GM12892 (cell line): ENCODE measurements around the gene TNS3.

ENCODE experiments used
- DNase-seq: peaks from one replicate; pipeline ENCODE4 v3.0.0; 2011; ENCODE audit not compliant: insufficient read length
- FAIRE-seq: peaks from 2 replicates; lab custom pipeline; 2011; peaks lifted over from hg19 to GRCh38; lab: Jason Lieb, UNC
- POLR2A ChIP-seq: IDR thresholded peaks from 2 replicates; pipeline ENCODE4 v1.6.1; 2011; ENCODE audit warnings: low read depth, low read length, control low read depth
- POLR2AphosphoS5 ChIP-seq: IDR thresholded peaks from 2 replicates; pipeline ENCODE4 v1.6.1; 2011; ENCODE audit warnings: low read depth, low read length, control low read depth
- TAF1 ChIP-seq: IDR thresholded peaks from 2 replicates; pipeline ENCODE4 v1.6.1; 2011; ENCODE audit warnings: low read depth, mild to moderate bottlenecking, control low read depth, low read length, borderline replicate concordance

TNS3 gene

DNA sequence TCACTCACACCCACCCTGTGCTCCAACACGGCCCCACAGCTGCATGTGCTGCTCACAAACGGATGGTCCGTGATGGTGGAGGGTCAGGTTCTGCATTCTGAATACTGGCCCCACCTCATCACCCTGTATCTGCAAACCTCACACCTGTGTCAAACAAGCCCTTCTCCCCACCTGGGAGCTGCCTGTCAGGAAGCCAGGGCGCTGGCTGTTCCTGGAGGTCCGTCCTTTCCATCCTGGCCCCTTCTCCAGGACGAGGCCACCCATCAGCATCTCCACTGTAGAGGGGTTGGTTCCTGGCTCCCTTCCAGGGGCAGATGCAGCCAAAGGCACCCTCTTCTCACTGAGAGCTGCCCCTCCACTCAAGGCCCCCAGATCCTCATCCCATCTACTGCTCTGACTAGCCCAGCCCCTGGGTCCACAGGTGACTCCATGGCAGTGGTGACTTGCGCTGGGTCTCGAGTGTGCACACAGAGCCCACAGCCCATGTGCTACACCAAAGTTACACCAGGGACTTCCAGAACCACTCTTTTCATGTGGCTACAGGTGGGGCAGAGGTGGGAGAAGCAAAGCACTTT lies 229.4 kb downstream of the TNS3 start:
- no peak for TF ChIP-seq POLR2A
- no peak for TF ChIP-seq TAF1
- TF ChIP-seq POLR2AphosphoS5 = no peak
- FAIRE-seq = no peak

DNA sequence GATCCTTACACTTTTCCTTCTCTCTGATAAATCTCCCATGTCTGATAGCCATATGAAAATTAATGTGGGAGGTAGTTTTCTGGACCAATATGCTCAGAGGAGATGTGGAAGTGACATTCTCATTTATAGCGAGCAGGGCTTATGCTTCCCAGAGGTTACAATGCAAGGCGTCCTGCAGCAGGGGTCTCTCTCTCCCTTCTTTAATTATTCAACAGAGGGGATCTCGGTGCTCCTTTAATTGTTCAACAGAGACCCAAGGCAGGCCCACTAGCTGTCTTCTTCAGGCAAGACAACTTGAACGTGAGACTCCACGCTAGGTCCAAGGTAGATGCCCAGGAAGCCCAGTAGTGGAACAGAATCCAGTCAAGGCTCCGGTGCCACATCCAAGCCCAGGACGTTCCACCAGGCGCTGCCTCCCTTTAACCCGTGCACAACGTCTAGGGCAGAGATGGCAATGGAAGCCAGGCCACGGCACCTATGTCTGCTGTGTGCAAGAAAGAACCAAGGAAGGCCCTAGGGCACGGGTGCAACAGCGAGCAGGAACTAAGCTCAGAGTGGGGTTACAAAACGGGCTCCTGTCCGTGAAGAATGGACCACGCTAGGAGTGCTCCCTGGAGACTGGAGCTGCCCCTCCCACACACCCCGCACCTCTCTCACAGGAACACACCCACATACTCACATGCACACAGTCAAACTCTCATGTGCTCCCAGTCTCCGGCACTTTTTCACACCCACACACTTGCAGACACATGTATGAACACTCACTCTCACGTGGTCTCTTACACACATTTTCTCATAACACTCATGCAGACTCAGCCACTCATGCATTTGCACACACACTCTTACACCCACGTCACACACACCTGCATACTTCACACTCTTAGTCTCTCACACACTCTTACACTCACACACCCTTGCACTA lies 230.4 kb downstream of the TNS3 start:
- no peak for FAIRE-seq

More for the DNA sequence above, 229.4 kb downstream of the TNS3 start:
- no peak for DNase-seq

DNA sequence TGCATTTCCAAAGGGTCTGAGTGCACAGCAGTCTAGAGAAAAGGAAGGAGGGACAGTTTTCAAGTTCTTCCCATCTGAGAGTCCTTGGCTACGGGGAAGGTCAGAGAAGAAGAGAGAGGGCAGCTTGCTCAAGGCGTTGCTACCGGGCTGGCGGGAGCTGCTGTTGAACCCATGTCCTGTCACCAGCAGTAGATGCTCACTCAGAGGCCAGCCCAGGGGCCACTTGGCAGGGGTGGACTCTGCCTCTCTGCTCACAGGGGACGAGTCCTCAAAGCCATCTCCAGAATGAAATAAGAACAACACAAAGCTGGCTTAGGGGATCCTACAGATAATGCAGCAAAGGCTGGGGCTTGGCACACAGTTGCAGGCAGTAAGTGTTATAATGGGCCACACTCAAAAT lies 231.5 kb downstream of the TNS3 start:
- no peak for DNase-seq
- TF ChIP-seq POLR2A (no peak), POLR2AphosphoS5 (no peak), TAF1 (no peak)
- FAIRE-seq = no peak

More for the DNA sequence above, 230.4 kb downstream of the TNS3 start:
- TF ChIP-seq TAF1 (no peak), POLR2AphosphoS5 (no peak), POLR2A (no peak)
- no peak for DNase-seq

- TF ChIP-seq POLR2AphosphoS5 = no peak
- no peak for TF ChIP-seq POLR2A
- TF ChIP-seq TAF1 = no peak
- no peak for FAIRE-seq
- DNase-seq = no peak
These were observed 232.5 kb downstream of the TNS3 start for GRCh38 chr7:47349401-47349800.

DNA sequence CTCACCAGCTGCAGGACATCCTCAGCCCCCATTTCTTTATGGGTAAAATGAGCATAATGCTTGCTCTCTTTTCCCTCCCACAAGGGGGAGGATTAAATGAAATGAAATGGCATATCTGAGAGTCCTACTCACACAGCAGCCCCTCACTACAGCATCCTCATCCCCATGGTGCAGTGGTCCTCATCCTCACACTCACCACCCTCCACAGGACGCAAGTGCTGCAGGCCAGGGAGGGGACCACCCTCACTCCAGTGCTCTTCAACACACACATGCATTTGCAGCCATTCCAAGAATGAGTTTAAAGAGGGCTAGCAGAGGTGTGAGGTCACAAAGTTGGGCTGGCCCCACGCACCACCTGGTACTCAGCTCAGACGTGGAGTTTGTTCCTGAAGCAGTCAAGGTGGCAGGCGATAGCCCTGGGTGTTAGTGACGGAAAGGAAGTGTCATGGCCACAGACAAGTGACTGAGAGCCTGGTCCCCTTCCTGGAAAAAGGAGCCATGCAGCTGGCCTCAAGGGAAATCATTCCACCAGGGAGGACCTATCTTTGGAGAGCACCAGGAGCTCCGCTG lies 234.0 kb downstream of the TNS3 start:
- TF ChIP-seq TAF1 = no peak
- no peak for TF ChIP-seq POLR2A
- TF ChIP-seq POLR2AphosphoS5 = no peak
- DNase-seq = no peak
- no peak for FAIRE-seq

DNA sequence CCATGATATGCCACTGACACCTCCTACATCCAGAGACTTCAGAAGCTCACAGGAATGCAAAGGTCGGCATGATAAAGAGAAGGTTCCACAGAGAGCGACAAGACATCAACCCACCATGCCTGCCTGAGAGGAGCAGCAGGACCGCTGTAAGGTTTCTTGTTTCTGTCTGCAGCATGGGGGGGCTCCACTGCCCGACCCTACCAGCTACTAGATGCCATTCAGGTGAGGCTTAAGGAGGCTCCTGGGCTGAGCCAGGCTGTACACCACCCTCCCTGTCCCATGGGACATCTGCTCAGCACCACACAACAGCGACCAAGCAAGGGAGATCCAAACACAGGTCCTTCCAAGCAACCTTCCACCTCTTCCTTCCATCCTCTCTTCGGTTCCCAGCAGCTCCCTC lies 234.6 kb downstream of the TNS3 start:
- TF ChIP-seq POLR2AphosphoS5 (no peak), TAF1 (no peak), POLR2A (no peak)
- FAIRE-seq (no peak), DNase-seq (no peak)

DNA sequence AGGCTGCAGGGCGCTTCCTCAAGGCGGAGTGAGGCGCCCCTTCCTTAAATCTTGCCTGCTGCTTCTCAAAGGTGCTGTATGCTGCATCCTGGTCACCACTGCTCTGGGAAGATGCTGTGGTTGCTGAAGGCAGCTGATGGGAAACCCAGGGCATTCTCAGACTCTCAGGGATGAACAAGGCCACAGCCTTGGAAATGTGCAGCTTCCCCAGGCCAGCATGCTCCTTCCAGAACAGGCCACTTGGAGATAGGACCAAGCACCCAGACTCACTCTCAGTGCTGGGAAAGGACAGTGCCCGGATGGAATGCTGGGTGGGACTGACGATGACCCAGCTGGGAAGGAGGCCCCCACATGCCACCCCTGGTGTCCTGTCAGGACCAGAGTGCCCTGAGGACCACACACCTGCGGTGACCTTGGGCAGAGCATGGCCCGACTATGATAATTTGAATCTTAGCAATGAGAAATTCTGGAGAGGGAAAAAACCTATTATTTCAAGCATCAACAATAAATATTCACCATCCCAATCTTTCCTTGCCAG lies 235.5 kb downstream of the TNS3 start:
- FAIRE-seq (no peak), DNase-seq (no peak)
- TF ChIP-seq POLR2A = no peak
- TF ChIP-seq POLR2AphosphoS5 = no peak
- no peak for TF ChIP-seq TAF1

- no peak for TF ChIP-seq POLR2A
- no peak for TF ChIP-seq TAF1
- no peak for TF ChIP-seq POLR2AphosphoS5
- DNase-seq (no peak), FAIRE-seq (no peak)
These were observed 236.0 kb downstream of the TNS3 start for GRCh38 chr7:47345857-47346298.

- DNase-seq (no peak), FAIRE-seq (no peak)
- no peak for TF ChIP-seq TAF1
- TF ChIP-seq POLR2AphosphoS5 = no peak
- no peak for TF ChIP-seq POLR2A
These were observed 237.5 kb downstream of the TNS3 start for GRCh38 chr7:47344171-47344955.

- TF ChIP-seq POLR2A (no peak), TAF1 (no peak), POLR2AphosphoS5 (no peak)
- no peak for FAIRE-seq
- DNase-seq = no peak
These were observed 238.9 kb downstream of the TNS3 start for GRCh38 chr7:47343061-47343455.
